ENCODE measurements around the gene SSRP1.

The SSRP1 gene

GRCh38 chr11:57377107-57377506 lies 41.4 kb upstream of the SSRP1 start (continued):
- TF ChIP-seq PATZ1 (tag by site-specific recombination; IDR thresholded peaks at IDR 0.05), result no peak
- no peak for TF ChIP-seq PRDM6 (tag by site-specific recombination; IDR thresholded peaks at IDR 0.05)
- TF ChIP-seq MYNN (tag by site-specific recombination; IDR thresholded peaks at IDR 0.05; ENCODE audit: borderline replicate concordance), result no peak
- no peak for TF ChIP-seq ZNF132 (tag by site-specific recombination; IDR thresholded peaks at IDR 0.05; ENCODE audit: borderline replicate concordance)
- no peak for TF ChIP-seq ZNF169 (tag by site-specific recombination; IDR thresholded peaks at IDR 0.05)
- no peak for TF ChIP-seq PRDM4 (tag by site-specific recombination; IDR thresholded peaks at IDR 0.05)
- no peak for TF ChIP-seq ZFHX2 (tag by site-specific recombination; conservative IDR thresholded peaks at IDR 0.05)

- TF ChIP-seq ZSCAN4 (tag by site-specific recombination; IDR thresholded peaks at IDR 0.05), result no peak
- no peak overlapping the region for H3K4me3 ChIP-seq (ENCODE audit: low read depth, low read length)
- H3K4me1 ChIP-seq (ENCODE audit: control insufficient read depth, insufficient read depth, low read length), result no peaks in the 10 kb centered on the region
- POLR2A ChIA-PET, result no interaction called here
- no peak overlapping the region for H3K27ac ChIP-seq (ENCODE audit: extremely low read depth, low read depth, low read length)
- CTCF ChIA-PET, result no interaction called here
- no peaks in the 10 kb centered on the region for H3K9me3 ChIP-seq (ENCODE audit: control insufficient read depth, insufficient read depth, low read depth, low read length)
- no peaks in the 10 kb centered on the region for H3K36me3 ChIP-seq (ENCODE audit: control insufficient read depth in 2 of 2, insufficient read depth in 1 of 2, low read length in 2 of 2)
Observed at GRCh38 chr11:57376095-57377090, 40.7 kb upstream of the SSRP1 start.

GRCh38 chr11:57375490-57375889 lies 39.8 kb upstream of the SSRP1 start:
- Histone ChIP-seq H3K27ac (ENCODE audit: extremely low read depth, low read depth, low read length) (no peak overlapping the region), H3K9me3 (ENCODE audit: control insufficient read depth, insufficient read depth, low read depth, low read length) (no peaks in the 10 kb centered on the region), H3K4me1 (ENCODE audit: control insufficient read depth, insufficient read depth, low read length) (no peaks in the 10 kb centered on the region), H3K4me3 (ENCODE audit: low read depth, low read length) (no peak overlapping the region), H3K36me3 (ENCODE audit: control insufficient read depth in 2 of 2, insufficient read depth in 1 of 2, low read length in 2 of 2) (no peaks in the 10 kb centered on the region)
- CTCF ChIA-PET, result no interaction called here
- POLR2A ChIA-PET, result no interaction called here
- no peak for TF ChIP-seq ZNF654 (tag by site-specific recombination; IDR thresholded peaks at IDR 0.05; ENCODE audit: low read depth)
- TF ChIP-seq ZNF704 (tag by site-specific recombination; IDR thresholded peaks at IDR 0.05), result no peak
- TF ChIP-seq WT1 (tag by site-specific recombination; IDR thresholded peaks at IDR 0.05), result no peak
- TF ChIP-seq ZNF366 (tag by site-specific recombination; conservative IDR thresholded peaks at IDR 0.05), result no peak
- no peak for TF ChIP-seq ZNF311 (tag by site-specific recombination; IDR thresholded peaks at IDR 0.05; ENCODE audit: borderline replicate concordance)
- no peak for TF ChIP-seq ZNF169 (tag by site-specific recombination; IDR thresholded peaks at IDR 0.05)
- no peak for TF ChIP-seq PRDM4 (tag by site-specific recombination; IDR thresholded peaks at IDR 0.05)
- no peak for TF ChIP-seq ATF2 (tag by site-specific recombination; IDR thresholded peaks at IDR 0.05; ENCODE audit: low read depth)
- no peak for TF ChIP-seq GLIS2 (tag by site-specific recombination; IDR thresholded peaks at IDR 0.05)
- TF ChIP-seq ZBTB1 (tag by site-specific recombination; IDR thresholded peaks at IDR 0.05), result no peak
- TF ChIP-seq ZEB2 (tag by site-specific recombination; IDR thresholded peaks at IDR 0.05), result no peak

All from HEK293 (cell line).